HEK293 (cell line): ENCODE results near the gene RUNX1.

ENCODE experiments used
- CTCF ChIA-PET: fragments of 350-600 bp; formaldehyde crosslinking; extraction: SDS; loops from one replicate; lab custom pipeline; 2021; ENCODE audit warnings: antibody characterized with exemption; lab: Yijun Ruan, JAX
- POLR2A ChIA-PET: fragments of 300-600 bp; formaldehyde crosslinking; extraction: SDS; loops from one replicate; lab custom pipeline; 2020; ENCODE audit warnings: antibody characterized with exemption, inconsistent platforms; lab: Yijun Ruan, JAX
- H3K27ac ChIP-seq: fragments of 200-500 bp; sonication (Bioruptor generic); 2 replicates; pipeline ENCODE4 v1.5.1; 2014; ENCODE audit warnings: low read depth, low read length, control low read depth, inconsistent platforms; ENCODE audit errors: extremely low read depth
- H3K36me3 ChIP-seq, 2 experiments: fragments of 200-500 bp in 1 of 2; sonication (Bioruptor generic) in 1 of 2; 1 replicate in 1 of 2; 2 replicates in 1 of 2; pipeline ENCODE4 v1.5.1; 2014 to 2017; ENCODE audit warnings: inconsistent platforms in 2 of 2, low read length in 2 of 2; ENCODE audit not compliant: control insufficient read depth in 2 of 2, insufficient read depth in 1 of 2
- H3K4me1 ChIP-seq: fragments of 200-500 bp; sonication (Bioruptor generic); 2 replicates; pipeline ENCODE4 v1.5.1; 2014; ENCODE audit warnings: mild to moderate bottlenecking, low read length, inconsistent platforms; ENCODE audit not compliant: control insufficient read depth, insufficient read depth
- H3K4me3 ChIP-seq: 2 replicates; pipeline ENCODE4 v1.5.1; 2011; ENCODE audit warnings: low read depth, mild to moderate bottlenecking, control low read depth, low read length, moderate library complexity
- H3K9me3 ChIP-seq: fragments of 200-500 bp; sonication (Bioruptor generic); 2 replicates; pipeline ENCODE4 v1.5.1; 2014; ENCODE audit warnings: low read depth, low read length, inconsistent platforms; ENCODE audit not compliant: control insufficient read depth, insufficient read depth
- EGR2 ChIP-seq: fragments of 450-650 bp; formaldehyde crosslinking; IDR thresholded peaks from 2 replicates; pipeline ENCODE4 v1.5.1; 2016; ENCODE audit warnings: low read depth, missing biosample characterization, missing genetic modification characterization
- FEZF1 ChIP-seq: fragments of 450-650 bp; formaldehyde crosslinking; IDR thresholded peaks from 2 replicates; pipeline ENCODE4 v1.5.1; 2016; ENCODE audit warnings: missing biosample characterization, missing genetic modification characterization
- KLF17 ChIP-seq: fragments of 450-650 bp; formaldehyde crosslinking; IDR thresholded peaks from 2 replicates; pipeline ENCODE4 v1.5.1; 2016; ENCODE audit warnings: missing biosample characterization, missing genetic modification characterization
- PBX3 ChIP-seq: sonication (generic); formaldehyde crosslinking; IDR thresholded peaks from 2 replicates; pipeline ENCODE4 v1.8.1; 2022; ENCODE audit warnings: mild to moderate bottlenecking, moderate library complexity, missing genetic modification reagents
- ZBTB17 ChIP-seq: fragments of 450-650 bp; formaldehyde crosslinking; IDR thresholded peaks from 2 replicates; pipeline ENCODE4 v1.5.1; 2016; ENCODE audit warnings: missing biosample characterization, missing genetic modification characterization
- ZBTB49 ChIP-seq: fragments of 450-650 bp; formaldehyde crosslinking; IDR thresholded peaks from 2 replicates; pipeline ENCODE4 v1.5.1; 2016; ENCODE audit warnings: missing biosample characterization, missing genetic modification characterization, low read depth
- ZBTB7A ChIP-seq: fragments of 450-650 bp; formaldehyde crosslinking; IDR thresholded peaks from 2 replicates; pipeline ENCODE4 v1.5.1; 2016; ENCODE audit warnings: low read depth, missing biosample characterization, missing genetic modification characterization
- ZFP37 ChIP-seq: fragments of 450-650 bp; formaldehyde crosslinking; IDR thresholded peaks from 2 replicates; pipeline ENCODE4 v1.5.1; 2016; ENCODE audit warnings: missing biosample characterization, missing genetic modification characterization
- ZNF133 ChIP-seq: fragments of 450-650 bp; formaldehyde crosslinking; IDR thresholded peaks from 2 replicates; pipeline ENCODE4 v1.5.1; 2016; ENCODE audit warnings: missing biosample characterization, missing genetic modification characterization
- ZNF26 ChIP-seq: fragments of 450-650 bp; formaldehyde crosslinking; IDR thresholded peaks from 2 replicates; pipeline ENCODE4 v1.5.1; 2016; ENCODE audit warnings: missing biosample characterization, missing genetic modification characterization
- ZNF404 ChIP-seq: fragments of 450-650 bp; formaldehyde crosslinking; IDR thresholded peaks from 2 replicates; pipeline ENCODE4 v1.5.1; 2017; ENCODE audit warnings: missing biosample characterization, missing genetic modification characterization
- ZNF426 ChIP-seq: fragments of 450-650 bp; formaldehyde crosslinking; IDR thresholded peaks from 2 replicates; pipeline ENCODE4 v1.5.1; 2017; ENCODE audit warnings: missing biosample characterization, missing genetic modification characterization, mild to moderate bottlenecking, inconsistent platforms, moderate library complexity
- ZNF449 ChIP-seq: fragments of 450-650 bp; formaldehyde crosslinking; IDR thresholded peaks from 2 replicates; pipeline ENCODE4 v1.5.1; 2017; ENCODE audit warnings: missing biosample characterization, mild to moderate bottlenecking, missing genetic modification characterization, moderate library complexity
- ZNF529 ChIP-seq: fragments of 450-650 bp; formaldehyde crosslinking; IDR thresholded peaks from 2 replicates; pipeline ENCODE4 v1.5.1; 2017; ENCODE audit warnings: missing genetic modification characterization, missing biosample characterization; ENCODE audit not compliant: insufficient replicate concordance
- ZNF549 ChIP-seq: fragments of 450-650 bp; IDR thresholded peaks from 2 replicates; pipeline ENCODE4 v1.5.1; 2018; ENCODE audit warnings: missing biosample characterization, missing genetic modification characterization, mild to moderate bottlenecking, inconsistent platforms, moderate library complexity
- ZNF561 ChIP-seq: fragments of 450-650 bp; IDR thresholded peaks from 2 replicates; pipeline ENCODE4 v1.5.1; 2018; ENCODE audit warnings: missing biosample characterization, missing genetic modification characterization, borderline replicate concordance
- ZNF585B ChIP-seq: fragments of 450-650 bp; formaldehyde crosslinking; IDR thresholded peaks from 2 replicates; pipeline ENCODE4 v1.5.1; 2016; ENCODE audit warnings: missing biosample characterization, missing genetic modification characterization
- ZNF692 ChIP-seq: fragments of 450-650 bp; formaldehyde crosslinking; IDR thresholded peaks from 2 replicates; pipeline ENCODE4 v1.5.1; 2016; ENCODE audit warnings: missing biosample characterization, missing genetic modification characterization
- ZNF707 ChIP-seq: fragments of 450-650 bp; formaldehyde crosslinking; IDR thresholded peaks from 2 replicates; pipeline ENCODE4 v1.5.1; 2016; ENCODE audit warnings: missing biosample characterization, missing genetic modification characterization
- ZNF768 ChIP-seq: fragments of 450-650 bp; formaldehyde crosslinking; IDR thresholded peaks from 2 replicates; pipeline ENCODE4 v1.5.1; 2018; ENCODE audit warnings: missing biosample characterization, mild to moderate bottlenecking, missing genetic modification characterization
- ZNF792 ChIP-seq: fragments of 450-650 bp; formaldehyde crosslinking; IDR thresholded peaks from 2 replicates; pipeline ENCODE4 v1.5.1; 2016; ENCODE audit warnings: missing biosample characterization, missing genetic modification characterization

The RUNX1 gene

GRCh38 chr21:35057428-35057827, 8.3 kb upstream of the RUNX1 start:
- Histone ChIP-seq H3K27ac (no peak overlapping the region), H3K36me3 (no peaks in the 10 kb centered on the region), H3K9me3 (no peaks in the 10 kb centered on the region), H3K4me1 (no peaks in the 10 kb centered on the region), H3K4me3 (no peak overlapping the region)
- ChIA-PET POLR2A (no interaction called here), CTCF (interaction anchor here (1.1 to 1.5 kb wide), 3 partner anchors 11 to 343 kb away, joined by 3 to 5 read pairs (median 3); no protein-coding TSS in a partner anchor)
- no peak for TF ChIP-seq EGR2 (tag by site-specific recombination)
- TF ChIP-seq KLF17 (tag by site-specific recombination): no peak
- TF ChIP-seq ZNF768 (tag by site-specific recombination): no peak
- TF ChIP-seq ZNF549 (tag by site-specific recombination): no peak
- TF ChIP-seq, all 188 proteins: peak for 0

GRCh38 chr21:35053356-35054096, 4.4 kb upstream of the RUNX1 start:
- H3K27ac ChIP-seq: no peak overlapping the region
- H3K9me3 ChIP-seq: no peaks in the 10 kb centered on the region
- no peak for TF ChIP-seq ZNF707 (tag by site-specific recombination)
- TF ChIP-seq ZNF792 (tag by site-specific recombination): no peak
- no peak for TF ChIP-seq ZNF529
- TF ChIP-seq ZBTB49 (tag by site-specific recombination): no peak
- TF ChIP-seq ZBTB7A (tag by site-specific recombination): no peak
- no peak for TF ChIP-seq ZNF692 (tag by site-specific recombination)
- TF ChIP-seq ZNF426 (tag by site-specific recombination): no peak
- TF ChIP-seq ZFP37 (tag by site-specific recombination): no peak
- TF ChIP-seq, all 188 proteins: peak for 0
- no peak overlapping the region for H3K4me3 ChIP-seq
- ChIA-PET CTCF (interaction anchor here (0.6 to 1.4 kb wide), 3 partner anchors 42 to 177 kb away, joined by 3 to 4 read pairs (median 4); no protein-coding TSS in a partner anchor), POLR2A (no interaction called here)
- no peaks in the 10 kb centered on the region for H3K36me3 ChIP-seq
- peaks cover 6% of the 10 kb centered on the region for H3K4me1 ChIP-seq

GRCh38 chr21:35052801-35053200, 3.7 kb upstream of the RUNX1 start:
- ChIA-PET POLR2A (no interaction called here), CTCF (interaction anchor here (0.6 to 1.4 kb wide), 3 partner anchors 43 to 235 kb away, joined by 4 to 6 read pairs (median 4); no protein-coding TSS in a partner anchor)
- no peaks in the 10 kb centered on the region for H3K36me3 ChIP-seq
- no peak overlapping the region for H3K27ac ChIP-seq
- H3K4me1 ChIP-seq: peaks cover 8% of the 10 kb centered on the region
- H3K9me3 ChIP-seq: no peaks in the 10 kb centered on the region
- no peak overlapping the region for H3K4me3 ChIP-seq
- TF ChIP-seq ZNF449 (tag by site-specific recombination) (no peak), ZBTB17 (tag by site-specific recombination) (no peak), PBX3 (CRISPR knock-in tag) (no peak), ZFP37 (tag by site-specific recombination) (no peak), ZNF561 (tag by site-specific recombination) (no peak), ZNF26 (tag by site-specific recombination) (no peak), ZNF404 (tag by site-specific recombination) (no peak), ZNF133 (tag by site-specific recombination) (no peak), FEZF1 (tag by site-specific recombination) (no peak), ZNF585B (tag by site-specific recombination) (no peak)
